Psoas muscle (tissue), 8 donors: ENCODE data around the gene POLR2H. TPM values are rescaled to one million over a fixed set of nuclear protein-coding genes. Genes with fewer than 3 reads are reported as not detected.

Experiments used
- ATAC-seq, 4 donors: fragments of 200-7000 bp; cut with Tn5 transposase; one replicate each; pipeline ENCODE4 v1.9.1; 2020; ENCODE audit warnings: moderate library complexity in 3 of 4, mild to moderate bottlenecking in 2 of 4
- DNase-seq, 2 donors: peaks; one replicate each; pipeline ENCODE4 v3.0.0-alpha.2; 2020
- H3K27ac ChIP-seq: fragments of 200-600 bp; one replicate; pipeline ENCODE4 v1.8.0; 2022
- H3K27me3 ChIP-seq, 3 donors: fragments of 200-600 bp in 1 of 3; one replicate each; pipeline versions ENCODE4 v1.6.1 to v1.8.0; 2013 to 2022; ENCODE audit warnings: low read length in 2 of 3, mild to moderate bottlenecking in 2 of 3, moderate library complexity in 1 of 3; ENCODE audit not compliant: insufficient read depth in 3 of 3
- H3K36me3 ChIP-seq, 2 donors: fragments of 200-600 bp in 1 of 2; one replicate each; pipeline versions ENCODE4 v1.6.1 to v1.8.0; 2013 to 2022; ENCODE audit warnings: low read depth in 1 of 2, mild to moderate bottlenecking in 1 of 2, moderate library complexity in 1 of 2; ENCODE audit not compliant: insufficient read depth in 1 of 2
- H3K4me1 ChIP-seq: fragments of 200-600 bp; one replicate; pipeline ENCODE4 v1.8.0; 2022
- H3K4me3 ChIP-seq: fragments of 200-600 bp; one replicate; pipeline ENCODE4 v1.8.0; 2022; ENCODE audit warnings: mild to moderate bottlenecking
- H3K9me3 ChIP-seq: fragments of 200-600 bp; one replicate; pipeline ENCODE4 v1.8.0; 2022
- WGBS, 3 donors: extraction: QIAGEN DNeasy Blood & Tissue Kit; methylation state at CpG; one replicate each; pipeline versions ENCODE4 v1.1.6 to v1.1.7; 2013; 5-methylcytosine and 5-hydroxymethylcytosine counted together
- intact Hi-C, 2 donors: fragments of 100-400 bp; cut with DNase I; formaldehyde crosslinking; loops; one replicate each; pipeline versions ENCODE4 v1.11.0 to v1.14.2; 2022
- polyA plus RNA-seq, 3 donors: library from polyadenylated mRNA; stranded (reverse); fragments of 200-250 nt; gene quantifications; one replicate each; pipeline ENCODE4 v1.2.3, GENCODE V29; 2013
- total RNA-seq, 4 donors: library from RNA; stranded (reverse); fragmentation: NEBNext Ultra II Directional in 2 of 4; extraction: Animal tissue kit (Norgen Biotek cat#: 25700) in 2 of 4; gene quantifications; one replicate each; pipeline versions ENCODE4 v1.2.1 to v1.2.4, GENCODE V29; 2021 to 2023
- TF ChIP-seq, protein P1 (sequence below): fragments of 200-600 bp; IDR thresholded peaks from one replicate; pipeline ENCODE4 v1.8.0; 2022; ENCODE audit warnings: antibody characterized with exemption
- donor health status: healthy with polysubstance abuse.
- donor health status: DM: no; HTN: no; CAD: no; lungs with moderate emphysema.
- donor health status: Bipolar disorder and iron deficiency.
- donor health status: healthy.
- donor health status: DM: yes; HTN: yes; CAD: no.
- donor health status: DM: no; HTN: no; CAD: no.
- donor health status: DM: no; HTN: no; CAD: no.
- donor health status: DM: yes; HTN: yes; CAD: no.

POLR2H gene
- total and polyA plus RNA-seq, 7 donors: 21.2 to 117 (median 33.2) TPM

GRCh38 chr3:184325715-184326369 lies 35.7 kb upstream of the POLR2H start:
- Histone ChIP-seq H3K4me3 (no peak overlapping the region), H3K4me1 (peaks cover 37% of the 10 kb centered on the region), H3K36me3 (peaks cover 37 to 100% of the 10 kb centered on the region in 2 donors), H3K27me3 (no peaks in the 10 kb centered on the region), H3K9me3 (no peaks in the 10 kb centered on the region), H3K27ac (peak overlapping the region; percentile 46)
- intact Hi-C loops: no loop called here
- WGBS, 3 donors: 76 to 83% (median 78%) methylated on average over 6 of the region's 6 CpGs
- TF ChIP-seq, protein P1, sequence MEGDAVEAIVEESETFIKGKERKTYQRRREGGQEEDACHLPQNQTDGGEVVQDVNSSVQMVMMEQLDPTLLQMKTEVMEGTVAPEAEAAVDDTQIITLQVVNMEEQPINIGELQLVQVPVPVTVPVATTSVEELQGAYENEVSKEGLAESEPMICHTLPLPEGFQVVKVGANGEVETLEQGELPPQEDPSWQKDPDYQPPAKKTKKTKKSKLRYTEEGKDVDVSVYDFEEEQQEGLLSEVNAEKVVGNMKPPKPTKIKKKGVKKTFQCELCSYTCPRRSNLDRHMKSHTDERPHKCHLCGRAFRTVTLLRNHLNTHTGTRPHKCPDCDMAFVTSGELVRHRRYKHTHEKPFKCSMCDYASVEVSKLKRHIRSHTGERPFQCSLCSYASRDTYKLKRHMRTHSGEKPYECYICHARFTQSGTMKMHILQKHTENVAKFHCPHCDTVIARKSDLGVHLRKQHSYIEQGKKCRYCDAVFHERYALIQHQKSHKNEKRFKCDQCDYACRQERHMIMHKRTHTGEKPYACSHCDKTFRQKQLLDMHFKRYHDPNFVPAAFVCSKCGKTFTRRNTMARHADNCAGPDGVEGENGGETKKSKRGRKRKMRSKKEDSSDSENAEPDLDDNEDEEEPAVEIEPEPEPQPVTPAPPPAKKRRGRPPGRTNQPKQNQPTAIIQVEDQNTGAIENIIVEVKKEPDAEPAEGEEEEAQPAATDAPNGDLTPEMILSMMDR: no peak
- DNase-seq: no peak
- ATAC-seq: no peak

DNA sequence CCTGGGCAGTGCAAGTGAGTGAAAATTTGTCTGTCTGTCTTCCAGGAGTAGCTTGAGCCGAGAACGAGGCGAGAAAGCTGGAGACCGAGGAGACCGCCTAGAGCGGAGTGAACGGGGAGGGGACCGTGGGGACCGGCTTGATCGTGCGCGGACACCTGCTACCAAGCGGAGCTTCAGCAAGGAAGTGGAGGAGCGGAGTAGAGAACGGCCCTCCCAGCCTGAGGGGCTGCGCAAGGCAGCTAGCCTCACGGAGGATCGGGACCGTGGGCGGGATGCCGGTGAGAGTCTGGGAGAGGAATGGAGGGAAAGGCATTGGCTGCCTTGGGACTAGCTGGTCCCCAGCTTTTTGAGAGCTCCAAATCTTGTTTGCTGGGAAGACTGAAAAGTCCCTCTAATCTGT lies 34.3 kb upstream of the POLR2H start:
- Histone ChIP-seq H3K27ac (no peak overlapping the region), H3K4me3 (no peak overlapping the region), H3K4me1 (peaks cover 29% of the 10 kb centered on the region), H3K9me3 (no peaks in the 10 kb centered on the region), H3K36me3 (peaks cover 36 to 100% of the 10 kb centered on the region in 2 donors), H3K27me3 (no peaks in the 10 kb centered on the region)
- DNase-seq (no peak), ATAC-seq (no peak)
- TF ChIP-seq, protein P1: no peak
- intact Hi-C loops: no loop called here
- 91 to 94% (median 93%) methylated on average over 21 of the region's 21 CpGs for WGBS, 3 donors

GRCh38 chr3:184328516-184328915 lies 33.0 kb upstream of the POLR2H start:
- TF ChIP-seq, protein P1: no peak
- no peaks in the 10 kb centered on the region for H3K27me3 ChIP-seq
- peaks cover 26% of the 10 kb centered on the region for H3K4me1 ChIP-seq
- WGBS, 3 donors: 45 to 59% (median 56%) methylated on average over 3 of the region's 3 CpGs
- DNase-seq (no peak), ATAC-seq (no peak)
- no peaks in the 10 kb centered on the region for H3K9me3 ChIP-seq
- H3K27ac ChIP-seq: no peak overlapping the region
- intact Hi-C loops: no loop called here
- no peak overlapping the region for H3K4me3 ChIP-seq
- H3K36me3 ChIP-seq: peaks cover 28 to 100% of the 10 kb centered on the region in 2 donors

DNA sequence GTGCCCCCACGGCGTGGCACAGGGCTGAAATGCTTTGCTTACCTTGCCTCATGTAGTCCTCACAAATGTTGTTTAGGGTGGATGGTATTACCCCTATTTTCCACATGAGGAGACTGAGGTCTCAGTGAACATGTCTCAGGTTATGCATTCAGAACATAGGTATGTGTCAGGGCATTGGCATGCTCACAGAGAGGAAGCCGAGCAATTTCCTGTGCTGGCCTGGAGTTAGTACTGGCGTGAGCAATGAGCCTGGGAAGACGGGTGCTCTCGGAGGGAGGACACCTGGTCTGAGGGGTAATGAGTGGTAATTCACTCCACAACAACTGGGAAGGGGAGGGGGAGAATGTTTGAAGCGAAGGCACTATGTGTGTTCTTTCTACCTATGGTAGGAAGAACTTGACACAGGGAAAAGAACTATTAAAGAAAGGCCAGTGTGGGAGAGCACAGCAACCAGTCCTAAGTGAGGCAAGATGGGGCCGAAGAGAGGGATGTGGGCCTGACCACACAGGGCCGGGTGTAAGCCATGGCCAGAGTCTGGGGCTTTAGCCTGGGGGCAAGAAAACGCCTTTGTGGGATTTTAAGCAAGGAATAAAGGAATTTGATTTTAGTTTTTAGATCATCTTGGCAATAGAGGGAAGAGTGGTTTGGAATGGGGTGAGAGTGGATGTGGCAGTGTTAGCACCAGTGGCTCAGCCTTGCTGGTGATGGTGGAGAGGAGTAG lies 29.0 kb upstream of the POLR2H start:
- DNase-seq (peak in 1 of 2 donors; percentile 57), ATAC-seq (peak in 3 of 4 donors; percentile 26 to 42 (median 39))
- H3K27me3 ChIP-seq: no peaks in the 10 kb centered on the region
- TF ChIP-seq, protein P1: no peak
- H3K36me3 ChIP-seq: peaks cover 9 to 79% of the 10 kb centered on the region in 2 donors
- peaks cover 34% of the 10 kb centered on the region for H3K4me1 ChIP-seq
- peak overlapping the region; percentile 90 for H3K27ac ChIP-seq
- intact Hi-C loops: loop anchor here in 1 of 2 donors (1.0 kb wide), 1 partner anchor 8 kb away; no protein-coding TSS in a partner anchor
- H3K4me3 ChIP-seq: no peak overlapping the region
- H3K9me3 ChIP-seq: no peaks in the 10 kb centered on the region
- WGBS, 3 donors: 55 to 66% (median 60%) methylated on average over 10 of the region's 10 CpGs
